NCI-H1105 treated with DMSO at 0.1 percent for 48 hours (cell line): ENCODE results near the gene CCDC27.

Experiments used
- DNase-seq: peaks from one replicate; lab custom pipeline; 2025; lab: John Stamatoyannopoulos, UW

The CCDC27 gene

GRCh38 chr1:3759796-3760195 is 7.5 kb downstream of the CCDC27 start:
- DNase-seq = no peak

- DNase-seq = no peak
Observed at GRCh38 chr1:3761296-3762010, 9.2 kb downstream of the CCDC27 start.

- no peak for DNase-seq
Observed at GRCh38 chr1:3762151-3762872, 10.1 kb downstream of the CCDC27 start.

- no peak for DNase-seq
Observed at GRCh38 chr1:3762873-3763228, 10.6 kb downstream of the CCDC27 start.

GRCh38 chr1:3763351-3764125 is 11.3 kb downstream of the CCDC27 start:
- DNase-seq = no peak

- no peak for DNase-seq
Observed at GRCh38 chr1:3767328-3767925, 15.2 kb downstream of the CCDC27 start.

- DNase-seq = no peak
Observed at GRCh38 chr1:3768811-3769390, 16.7 kb downstream of the CCDC27 start.

- DNase-seq = no peak
Observed at GRCh38 chr1:3770047-3770765, 18.0 kb downstream of the CCDC27 start.

- no peak for DNase-seq
Observed at GRCh38 chr1:3771108-3772026, 19.1 kb downstream of the CCDC27 start.

- DNase-seq = peak; percentile 70
Observed at GRCh38 chr1:3772027-3772714, 19.9 kb downstream of the CCDC27 start.

- no peak for DNase-seq
Observed at GRCh38 chr1:3772715-3773571, 20.7 kb downstream of the CCDC27 start, which contains the start of gene SMIM1. TSS of gene SMIM1 (plus strand) at chr1:3772749. CDS start at chr1:3775374, 2,625 bp downstream.

GRCh38 chr1:3773572-3774275 is 21.5 kb downstream of the CCDC27 start:
- no peak for DNase-seq

- DNase-seq = no peak
Observed at GRCh38 chr1:3774276-3774945, 22.2 kb downstream of the CCDC27 start.

GRCh38 chr1:3774946-3775489 is 22.8 kb downstream of the CCDC27 start:
- no peak for DNase-seq

GRCh38 chr1:3775490-3776230 is 23.4 kb downstream of the CCDC27 start:
- peak; percentile 63 for DNase-seq

- DNase-seq = no peak
Observed at GRCh38 chr1:3776231-3776961, 24.1 kb downstream of the CCDC27 start.
